ENCODE measurements around the gene EDEM1. TPM values are rescaled to one million over a fixed set of nuclear protein-coding genes. Genes with fewer than 3 reads are reported as not detected.

EDEM1 gene
- polyA plus RNA-seq, 1 experiment: 42.5 TPM

GRCh38 chr3:5227812-5228211 lies 40.3 kb downstream of the EDEM1 start:
- ChIA-PET CTCF (interaction anchor here (0.6 to 1.4 kb wide), 6 partner anchors 9 to 1573 kb away, joined by 3 to 5 read pairs (median 4); no protein-coding TSS in a partner anchor), POLR2A (no interaction called here)
- no peak overlapping the region for H3K4me3 ChIP-seq (ENCODE audit: low read depth, low read length)
- H3K27ac ChIP-seq (ENCODE audit: low read depth, low read length): no peak overlapping the region
- no peak for DNase-seq (ENCODE audit: low read depth, low spot score)
- TF ChIP-seq CTCF (IDR thresholded peaks at IDR 0.05; ENCODE audit: low read depth, low read length): no peak
- peaks cover 6% of the 10 kb centered on the region for H3K27me3 ChIP-seq (ENCODE audit: control insufficient read depth, insufficient read depth, low read length)
- no peaks in the 10 kb centered on the region for H3K9me3 ChIP-seq (ENCODE audit: control insufficient read depth, insufficient read depth, low read length)

GRCh38 chr3:5229414-5229813 lies 41.9 kb downstream of the EDEM1 start:
- CTCF ChIA-PET: no interaction called here
- no peak for DNase-seq (ENCODE audit: low read depth, low spot score)
- Histone ChIP-seq H3K27me3 (ENCODE audit: control insufficient read depth, insufficient read depth, low read length) (peaks cover 6% of the 10 kb centered on the region), H3K9me3 (ENCODE audit: control insufficient read depth, insufficient read depth, low read length) (no peaks in the 10 kb centered on the region), H3K27ac (ENCODE audit: low read depth, low read length) (no peak overlapping the region), H3K4me3 (ENCODE audit: low read depth, low read length) (no peak overlapping the region)
- POLR2A ChIA-PET: no interaction called here
- TF ChIP-seq CTCF (IDR thresholded peaks at IDR 0.05; ENCODE audit: low read depth, low read length): no peak

- no peak overlapping the region for H3K4me3 ChIP-seq (ENCODE audit: low read depth, low read length)
Measured at GRCh38 chr3:5231074-5231473, 43.6 kb downstream of the EDEM1 start.

GRCh38 chr3:5231487-5231886 lies 44.0 kb downstream of the EDEM1 start:
- H3K9me3 ChIP-seq (ENCODE audit: control insufficient read depth, insufficient read depth, low read length): no peaks in the 10 kb centered on the region
- no peak for DNase-seq (ENCODE audit: low read depth, low spot score)
- POLR2A ChIA-PET: no interaction called here
- TF ChIP-seq CTCF (IDR thresholded peaks at IDR 0.05; ENCODE audit: low read depth, low read length): no peak
- CTCF ChIA-PET: no interaction called here
- H3K27me3 ChIP-seq (ENCODE audit: control insufficient read depth, insufficient read depth, low read length): peaks cover 8% of the 10 kb centered on the region
- H3K4me3 ChIP-seq (ENCODE audit: low read depth, low read length): no peak overlapping the region
- H3K27ac ChIP-seq (ENCODE audit: low read depth, low read length): no peak overlapping the region

More at GRCh38 chr3:5231074-5231473, 43.6 kb downstream of the EDEM1 start:
- DNase-seq (ENCODE audit: low read depth, low spot score): no peak
- CTCF ChIA-PET: no interaction called here
- H3K27ac ChIP-seq (ENCODE audit: low read depth, low read length): no peak overlapping the region
- H3K27me3 ChIP-seq (ENCODE audit: control insufficient read depth, insufficient read depth, low read length): peaks cover 8% of the 10 kb centered on the region
- POLR2A ChIA-PET: no interaction called here
- no peak for TF ChIP-seq CTCF (IDR thresholded peaks at IDR 0.05; ENCODE audit: low read depth, low read length)
- no peaks in the 10 kb centered on the region for H3K9me3 ChIP-seq (ENCODE audit: control insufficient read depth, insufficient read depth, low read length)

GRCh38 chr3:5232570-5232969 lies 45.1 kb downstream of the EDEM1 start:
- Histone ChIP-seq H3K27ac (ENCODE audit: low read depth, low read length) (no peak overlapping the region), H3K27me3 (ENCODE audit: control insufficient read depth, insufficient read depth, low read length) (peaks cover 8% of the 10 kb centered on the region), H3K9me3 (ENCODE audit: control insufficient read depth, insufficient read depth, low read length) (no peaks in the 10 kb centered on the region), H3K4me3 (ENCODE audit: low read depth, low read length) (no peak overlapping the region)
- POLR2A ChIA-PET: no interaction called here
- CTCF ChIA-PET: interaction anchor here (0.6 to 1.0 kb wide), 2 partner anchors 14 to 56 kb away, joined by 3 read pairs; no protein-coding TSS in a partner anchor
- peak; percentile 13; the same call in 1 of the 2 replicates for TF ChIP-seq CTCF (IDR thresholded peaks at IDR 0.05; ENCODE audit: low read depth, low read length)
- no peak for DNase-seq (ENCODE audit: low read depth, low spot score)

Data from AG04450 (cell line).